Type B pancreatic cell (in vitro differentiated cells): ENCODE measurements around the gene SHISAL2A. TPM values are rescaled to one million over a fixed set of nuclear protein-coding genes. Genes with fewer than 3 reads are reported as not detected.

Experiments used
- DNase-seq: peaks from one replicate; pipeline ENCODE4 v3.0.0; 2021; ENCODE audit warnings: mixed read lengths; ENCODE audit not compliant: unreplicated experiment; ENCODE audit errors: extremely low spot score
- H3K27ac Mint-ChIP-seq: 2 replicates; pipeline ENCODE4 v1.8.0; 2021; ENCODE audit warnings: mild to moderate bottlenecking, mixed read lengths
- H3K27me3 Mint-ChIP-seq: 2 replicates; pipeline ENCODE4 v1.8.0; 2021; ENCODE audit warnings: mixed read lengths
- H3K36me3 Mint-ChIP-seq: 2 replicates; pipeline ENCODE4 v1.8.0; 2021; ENCODE audit warnings: mixed read lengths
- H3K4me1 Mint-ChIP-seq: one replicate; pipeline ENCODE4 v1.8.0; 2021; ENCODE audit warnings: mixed read lengths; ENCODE audit not compliant: unreplicated experiment
- H3K4me3 Mint-ChIP-seq: 2 replicates; pipeline ENCODE4 v1.8.0; 2021; ENCODE audit warnings: mild to moderate bottlenecking, mixed read lengths
- H3K9me3 Mint-ChIP-seq: 2 replicates; pipeline ENCODE4 v1.8.0; 2021; ENCODE audit warnings: mixed read lengths
- CTCF ChIP-seq: fragments of 200-600 bp; sonication (generic); conservative IDR thresholded peaks from 2 replicates; pipeline ENCODE4 v1.5.0; 2021; ENCODE audit warnings: antibody characterized with exemption, mild to moderate bottlenecking
- total RNA-seq: library from RNA; stranded (reverse); gene quantifications from 2 replicates; pipeline ENCODE4 v1.2.1, GENCODE V29; 2021; ENCODE audit warnings: low replicate concordance

Gene SHISAL2A
- total RNA-seq, 1 donor from 2014 or later: not detected

- DNase-seq: no peak
- TF ChIP-seq CTCF: no peak
- H3K27me3 Mint-ChIP-seq: no peaks in the 10 kb centered on the region
- H3K36me3 Mint-ChIP-seq: no peaks in the 10 kb centered on the region
- peaks cover 28% of the 10 kb centered on the region for H3K4me1 Mint-ChIP-seq
- H3K4me3 Mint-ChIP-seq: no peak overlapping the region
- H3K27ac Mint-ChIP-seq: peak overlapping the region; percentile 49
- H3K9me3 Mint-ChIP-seq: no peaks in the 10 kb centered on the region
Observed at GRCh38 chr1:52677076-52677806, 44.3 kb downstream of the SHISAL2A start.

- no peak for DNase-seq
- TF ChIP-seq CTCF: no peak
- no peaks in the 10 kb centered on the region for H3K27me3 Mint-ChIP-seq
- H3K27ac Mint-ChIP-seq: no peak overlapping the region
- no peaks in the 10 kb centered on the region for H3K36me3 Mint-ChIP-seq
- H3K4me1 Mint-ChIP-seq: peaks cover 28% of the 10 kb centered on the region
- H3K9me3 Mint-ChIP-seq: no peaks in the 10 kb centered on the region
- H3K4me3 Mint-ChIP-seq: no peak overlapping the region
Observed at GRCh38 chr1:52679048-52679447, 46.1 kb downstream of the SHISAL2A start.

GRCh38 chr1:52679498-52679897 lies 46.5 kb downstream of the SHISAL2A start:
- H3K27ac Mint-ChIP-seq: no peak overlapping the region
- H3K36me3 Mint-ChIP-seq: no peaks in the 10 kb centered on the region
- no peak for TF ChIP-seq CTCF
- peaks cover 26% of the 10 kb centered on the region for H3K4me1 Mint-ChIP-seq
- H3K27me3 Mint-ChIP-seq: no peaks in the 10 kb centered on the region
- DNase-seq: no peak
- no peak overlapping the region for H3K4me3 Mint-ChIP-seq
- H3K9me3 Mint-ChIP-seq: no peaks in the 10 kb centered on the region

GRCh38 chr1:52680353-52680752 lies 47.4 kb downstream of the SHISAL2A start:
- H3K4me3 Mint-ChIP-seq: no peak overlapping the region
- H3K36me3 Mint-ChIP-seq: no peaks in the 10 kb centered on the region
- H3K27ac Mint-ChIP-seq: no peak overlapping the region
- H3K27me3 Mint-ChIP-seq: no peaks in the 10 kb centered on the region
- no peak for TF ChIP-seq CTCF
- no peaks in the 10 kb centered on the region for H3K9me3 Mint-ChIP-seq
- peaks cover 19% of the 10 kb centered on the region for H3K4me1 Mint-ChIP-seq
- no peak for DNase-seq

- Mint-ChIP-seq H3K27me3 (no peaks in the 10 kb centered on the region), H3K4me3 (no peak overlapping the region), H3K9me3 (no peaks in the 10 kb centered on the region), H3K27ac (no peak overlapping the region), H3K4me1 (peaks cover 21% of the 10 kb centered on the region), H3K36me3 (peaks cover 2% of the 10 kb centered on the region)
- no peak for DNase-seq
- no peak for TF ChIP-seq CTCF
Observed at GRCh38 chr1:52681136-52681535, 48.2 kb downstream of the SHISAL2A start.
